AG04449 (cell line): Measurements from ENCODE around the gene CHRNA3.

Source experiments
- CTCF ChIA-PET: fragments of 350-600 bp; formaldehyde crosslinking; extraction: SDS; loops from one replicate; lab custom pipeline; 2021; ENCODE audit warnings: antibody characterized with exemption; lab: Yijun Ruan, JAX
- POLR2A ChIA-PET: fragments of 400-600, 350-600 bp; formaldehyde crosslinking; extraction: SDS; loops from one replicate; lab custom pipeline; 2020; ENCODE audit warnings: antibody characterized with exemption, inconsistent platforms; lab: Yijun Ruan, JAX
- DNase-seq: peaks from one replicate; pipeline ENCODE4 v3.0.0-alpha.2; 2010; ENCODE audit warnings: low read depth, low spot score
- H3K4me3 ChIP-seq: 2 replicates; pipeline ENCODE4 v1.5.1; 2011; ENCODE audit warnings: low read depth, mild to moderate bottlenecking, control low read depth, low read length
- TF ChIP-seq, protein P1 (sequence below): IDR thresholded peaks from one replicate; pipeline ENCODE4 v1.5.1; 2011; ENCODE audit warnings: mild to moderate bottlenecking, moderate library complexity, low read length, control low read depth, inconsistent platforms; ENCODE audit not compliant: insufficient read depth; ENCODE audit errors: missing control alignments

CHRNA3 gene

DNA sequence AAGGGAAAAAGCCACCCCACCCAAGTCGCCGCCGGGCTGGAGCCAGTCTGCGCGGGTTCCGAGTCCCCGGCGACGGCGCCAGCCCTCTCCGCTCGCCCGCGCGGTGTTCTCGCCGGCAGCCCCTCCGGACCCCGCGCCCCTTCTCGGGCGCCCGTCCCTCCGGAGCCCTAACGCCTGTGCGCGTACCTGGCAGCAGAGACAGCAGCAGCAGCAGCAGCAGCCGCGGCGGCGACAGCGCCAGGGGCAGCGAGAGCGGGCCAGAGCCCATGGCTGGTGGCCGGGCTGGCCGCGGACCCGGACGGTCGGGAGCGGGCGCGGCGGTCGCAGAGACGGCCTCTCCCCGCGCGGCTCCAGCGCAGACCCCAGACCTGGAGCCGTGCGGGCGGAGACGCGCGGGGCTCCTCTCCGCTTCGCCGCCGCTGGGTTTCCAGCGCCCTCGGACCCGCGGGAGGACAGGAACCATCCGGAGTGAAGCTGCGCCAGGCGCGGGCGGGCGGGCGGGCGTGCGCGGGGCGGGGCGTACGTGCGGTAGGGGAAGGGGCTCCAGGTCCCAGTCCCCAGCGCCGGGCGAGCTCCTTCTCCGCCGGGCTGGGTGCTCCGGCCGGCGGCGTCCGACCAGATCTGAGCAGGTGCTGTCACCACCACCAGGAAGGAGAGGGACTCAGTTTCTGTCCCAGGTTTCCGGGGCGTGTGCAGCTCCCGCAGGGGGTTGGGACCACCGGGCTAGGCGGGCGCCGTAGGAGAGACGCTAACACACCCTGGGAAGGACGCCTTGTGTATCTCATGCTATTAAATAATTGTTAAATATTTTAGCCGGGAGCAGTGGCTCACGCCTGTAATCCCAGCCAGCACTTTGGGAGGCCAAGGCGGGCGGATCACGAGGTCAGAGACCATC, at the start of gene CHRNA3:
Gene CHRNA3, minus strand, starts transcription at position 470 of the 895 bp plus-strand sequence. Its CDS starts 202 bp downstream, at position 268.
- no peak within 1 kb of the TSS for H3K4me3 ChIP-seq
- TF ChIP-seq, protein P1, sequence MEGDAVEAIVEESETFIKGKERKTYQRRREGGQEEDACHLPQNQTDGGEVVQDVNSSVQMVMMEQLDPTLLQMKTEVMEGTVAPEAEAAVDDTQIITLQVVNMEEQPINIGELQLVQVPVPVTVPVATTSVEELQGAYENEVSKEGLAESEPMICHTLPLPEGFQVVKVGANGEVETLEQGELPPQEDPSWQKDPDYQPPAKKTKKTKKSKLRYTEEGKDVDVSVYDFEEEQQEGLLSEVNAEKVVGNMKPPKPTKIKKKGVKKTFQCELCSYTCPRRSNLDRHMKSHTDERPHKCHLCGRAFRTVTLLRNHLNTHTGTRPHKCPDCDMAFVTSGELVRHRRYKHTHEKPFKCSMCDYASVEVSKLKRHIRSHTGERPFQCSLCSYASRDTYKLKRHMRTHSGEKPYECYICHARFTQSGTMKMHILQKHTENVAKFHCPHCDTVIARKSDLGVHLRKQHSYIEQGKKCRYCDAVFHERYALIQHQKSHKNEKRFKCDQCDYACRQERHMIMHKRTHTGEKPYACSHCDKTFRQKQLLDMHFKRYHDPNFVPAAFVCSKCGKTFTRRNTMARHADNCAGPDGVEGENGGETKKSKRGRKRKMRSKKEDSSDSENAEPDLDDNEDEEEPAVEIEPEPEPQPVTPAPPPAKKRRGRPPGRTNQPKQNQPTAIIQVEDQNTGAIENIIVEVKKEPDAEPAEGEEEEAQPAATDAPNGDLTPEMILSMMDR = no peak
- CTCF ChIA-PET = interaction anchor here (0.9 to 3.5 kb wide), 5 partner anchors 23 to 132 kb away, joined by 3 to 43 read pairs (median 4); no protein-coding TSS in a partner anchor
- DNase-seq = no peak
- POLR2A ChIA-PET = no interaction called here

DNA sequence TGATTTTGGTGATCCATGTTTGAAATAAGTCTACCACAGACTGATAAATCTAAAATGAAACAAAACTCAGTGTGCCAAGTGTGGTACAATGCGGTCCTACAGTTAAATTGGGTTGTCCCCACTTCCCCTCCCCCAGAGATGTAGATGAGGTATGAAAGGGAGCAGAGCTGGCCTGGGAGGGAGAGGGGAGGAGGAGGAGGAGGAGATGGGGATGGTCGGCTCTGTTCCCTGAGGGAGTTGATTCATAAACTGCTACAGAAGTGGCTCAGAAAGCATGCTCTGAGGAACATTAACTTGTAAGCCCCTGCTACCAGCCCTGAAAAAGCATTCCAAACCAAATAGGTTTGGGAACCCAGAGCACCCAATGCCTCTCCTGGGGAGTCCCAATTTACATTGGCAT, 48.2 kb upstream of the CHRNA3 start:
- TF ChIP-seq, protein P1 = no peak
- H3K4me3 ChIP-seq = no peak overlapping the region
- POLR2A ChIA-PET = no interaction called here
- no peak for DNase-seq
- CTCF ChIA-PET = no interaction called here

DNA sequence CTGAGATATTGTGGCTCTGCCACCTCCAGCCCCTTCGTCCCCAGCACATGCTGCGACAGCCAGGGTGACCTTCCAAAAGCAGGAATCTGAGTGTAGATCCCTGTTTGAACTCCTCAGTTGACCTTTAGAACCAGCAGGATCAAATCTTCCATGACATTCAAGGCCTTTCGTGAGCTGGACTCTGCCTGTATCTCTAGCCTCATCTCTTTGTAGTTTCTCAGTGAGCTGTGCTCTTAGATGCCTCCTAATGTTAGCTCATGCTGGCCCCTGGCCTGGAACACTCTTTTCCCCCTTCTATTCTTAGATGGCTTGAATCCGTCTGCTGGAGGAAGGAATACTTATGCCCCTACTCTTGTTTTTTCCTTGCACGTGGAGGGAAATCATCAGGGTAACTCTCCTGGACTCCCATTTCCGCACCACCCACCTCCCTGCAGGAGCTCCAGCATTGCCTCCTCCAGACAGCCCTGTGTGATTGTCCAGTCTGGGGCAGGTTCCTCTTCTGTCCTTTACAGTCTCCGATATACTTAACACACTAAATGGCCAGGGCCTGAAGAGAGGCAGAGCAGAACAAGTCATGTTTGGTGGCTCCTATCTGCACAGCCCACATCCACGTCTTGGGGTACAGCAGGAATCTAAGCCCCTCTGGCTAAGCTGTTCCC, 46.9 kb upstream of the CHRNA3 start:
- ChIA-PET POLR2A (no interaction called here), CTCF (interaction anchor here (0.9 kb wide), 1 partner anchor 29 kb away, joined by 5 read pairs; no protein-coding TSS in a partner anchor)
- DNase-seq = no peak
- no peak overlapping the region for H3K4me3 ChIP-seq
- TF ChIP-seq, protein P1 = no peak

DNA sequence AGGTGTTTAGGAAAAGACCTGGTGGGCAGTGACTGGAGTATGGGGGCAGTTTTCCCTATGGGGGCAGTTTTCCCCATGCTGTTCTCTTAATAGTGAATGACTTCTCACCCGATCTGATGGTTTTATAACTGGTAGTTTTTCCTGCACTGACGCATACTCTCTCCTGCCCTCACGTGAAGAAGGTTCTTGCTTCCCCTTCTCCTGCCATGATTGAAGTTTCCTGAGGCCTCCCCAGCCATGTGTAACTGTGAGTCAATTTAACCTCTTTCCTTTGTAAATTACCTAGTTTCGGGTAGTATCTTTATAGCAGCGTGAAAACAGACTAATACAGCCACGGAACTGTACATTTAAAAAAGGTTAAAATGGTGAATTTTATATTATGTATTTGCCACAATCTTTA, 45.2 kb upstream of the CHRNA3 start:
- DNase-seq = no peak
- no peak overlapping the region for H3K4me3 ChIP-seq
- TF ChIP-seq, protein P1 = no peak
- CTCF ChIA-PET = no interaction called here
- POLR2A ChIA-PET = no interaction called here

DNA sequence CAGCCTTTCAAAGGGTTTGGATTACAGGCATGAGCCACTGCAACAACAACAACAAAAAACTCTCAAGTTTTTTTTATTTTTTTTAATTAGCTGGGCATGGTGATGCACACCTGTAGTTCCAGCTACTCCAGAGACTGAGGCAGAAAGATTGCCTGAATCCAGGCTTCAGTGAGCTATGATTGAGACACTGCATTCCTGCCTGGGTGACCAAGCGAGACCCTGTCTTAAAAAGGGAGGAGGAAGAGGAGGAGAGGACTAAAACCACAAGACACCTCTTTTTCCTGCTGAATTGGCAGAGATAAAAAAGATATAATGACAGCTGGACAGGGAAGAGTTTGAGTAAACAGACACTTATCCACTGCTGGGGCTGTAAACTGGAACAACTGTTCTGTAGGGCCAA, 42.9 kb upstream of the CHRNA3 start:
- POLR2A ChIA-PET = no interaction called here
- H3K4me3 ChIP-seq = no peak overlapping the region
- TF ChIP-seq, protein P1 = no peak
- no peak for DNase-seq
- CTCF ChIA-PET = interaction anchor here (1.5 kb wide), 1 partner anchor 45 kb away, joined by 4 read pairs; no protein-coding TSS in a partner anchor

DNA sequence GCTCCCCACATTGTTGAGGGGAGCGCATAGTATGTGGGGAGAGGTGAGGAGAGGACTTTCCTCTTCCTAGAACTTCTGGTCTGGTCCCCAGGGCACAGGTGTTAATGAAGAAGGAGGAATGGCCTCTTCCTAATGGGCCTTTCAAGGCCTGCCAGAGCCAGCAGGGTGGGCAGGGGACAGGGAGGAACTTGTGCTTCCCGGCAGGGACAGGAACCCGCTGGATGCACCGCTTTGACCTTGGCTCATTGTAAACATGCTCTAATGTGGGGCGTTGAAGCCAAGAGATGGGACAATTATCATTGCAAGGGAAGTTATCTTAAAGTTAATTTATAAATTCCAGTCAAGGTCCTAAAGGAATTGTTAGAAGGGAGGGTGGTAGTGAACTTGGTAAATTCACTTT, 41.2 kb upstream of the CHRNA3 start:
- CTCF ChIA-PET = no interaction called here
- DNase-seq = no peak

More for the DNA sequence above, 41.2 kb upstream of the CHRNA3 start:
- POLR2A ChIA-PET = no interaction called here
- TF ChIP-seq, protein P1 = no peak
- H3K4me3 ChIP-seq = no peak overlapping the region
